Calu3 (cell line): ENCODE results near the gene ZFP91. TPM values are rescaled to one million over a fixed set of nuclear protein-coding genes. Genes with fewer than 3 reads are reported as not detected.

Source experiments
- BruUV-seq: library from RNA; stranded (reverse); fragments of 400-500 nt; replicated peaks from 2 replicates; lab custom pipeline; 2021; lab: Mats Ljungman, UMichigan
- CTCF ChIA-PET: fragments of 300-600 bp; sonication (Branson Sonifier 250); formaldehyde crosslinking; loops from one replicate; lab custom pipeline; 2022; ENCODE audit warnings: antibody characterized with exemption; lab: Charles Lee
- DNase-seq: peaks from one replicate; pipeline ENCODE4 v3.0.0; 2022
- H3K27ac Mint-ChIP-seq: one replicate; pipeline ENCODE4 v1.8.0; 2022; ENCODE audit warnings: mixed read lengths; ENCODE audit not compliant: unreplicated experiment
- H3K27me3 Mint-ChIP-seq: one replicate; pipeline ENCODE4 v1.8.0; 2022; ENCODE audit warnings: mixed read lengths; ENCODE audit not compliant: unreplicated experiment
- H3K36me3 Mint-ChIP-seq: one replicate; pipeline ENCODE4 v1.8.0; 2022; ENCODE audit warnings: mild to moderate bottlenecking, moderate library complexity, mixed read lengths; ENCODE audit not compliant: insufficient read depth, unreplicated experiment
- H3K4me1 Mint-ChIP-seq: one replicate; pipeline ENCODE4 v1.8.0; 2022; ENCODE audit warnings: mild to moderate bottlenecking, low read depth, mixed read lengths; ENCODE audit not compliant: unreplicated experiment
- H3K4me3 Mint-ChIP-seq: one replicate; pipeline ENCODE4 v1.8.0; 2022; ENCODE audit warnings: mild to moderate bottlenecking, low read depth, moderate library complexity, mixed read lengths; ENCODE audit not compliant: unreplicated experiment
- H3K9me3 Mint-ChIP-seq: one replicate; pipeline ENCODE4 v1.8.0; 2022; ENCODE audit warnings: low read depth, mixed read lengths; ENCODE audit not compliant: unreplicated experiment
- intact Hi-C: fragments of 100-400 bp; cut with micrococcal nuclease; formaldehyde crosslinking; loops from one replicate; pipeline ENCODE4 v1.10.0; 2022; ENCODE audit not compliant: unreplicated experiment
- total RNA-seq: library from RNA; stranded (reverse); gene quantifications from 2 replicates; pipeline ENCODE4 v1.2.3, GENCODE V29; 2022
- TF ChIP-seq, protein P1 (sequence below): fragments of 200-600 bp; IDR thresholded peaks from one replicate; pipeline ENCODE4 v1.8.0; 2022; ENCODE audit warnings: antibody characterized with exemption; ENCODE audit not compliant: unreplicated experiment

The ZFP91 gene
- total RNA-seq, 1 experiment from 2014 or later: 61.5 TPM

DNA sequence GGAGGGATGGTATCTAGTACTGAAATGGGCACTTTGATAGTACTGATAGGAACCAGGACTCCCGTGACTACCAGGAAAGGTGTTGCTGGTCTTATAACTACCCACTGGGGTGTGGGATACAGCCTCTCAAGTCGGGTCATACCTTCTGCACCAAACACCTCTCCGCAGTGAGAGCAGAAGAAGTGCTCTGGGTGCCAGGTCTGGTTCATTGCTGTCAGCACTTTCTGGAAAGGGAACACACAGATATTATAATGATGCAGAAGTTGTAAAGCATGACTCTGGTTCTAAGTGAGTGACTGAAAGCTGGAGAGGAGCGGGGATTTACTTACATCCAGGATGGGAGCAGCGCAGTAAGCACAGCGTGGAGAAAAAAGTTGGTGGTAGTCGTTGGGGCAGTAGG, 29.2 kb upstream of the ZFP91 start:
- intact Hi-C loops: no loop called here
- H3K9me3 Mint-ChIP-seq: no peaks in the 10 kb centered on the region
- no peaks in the 10 kb centered on the region for H3K36me3 Mint-ChIP-seq

DNA sequence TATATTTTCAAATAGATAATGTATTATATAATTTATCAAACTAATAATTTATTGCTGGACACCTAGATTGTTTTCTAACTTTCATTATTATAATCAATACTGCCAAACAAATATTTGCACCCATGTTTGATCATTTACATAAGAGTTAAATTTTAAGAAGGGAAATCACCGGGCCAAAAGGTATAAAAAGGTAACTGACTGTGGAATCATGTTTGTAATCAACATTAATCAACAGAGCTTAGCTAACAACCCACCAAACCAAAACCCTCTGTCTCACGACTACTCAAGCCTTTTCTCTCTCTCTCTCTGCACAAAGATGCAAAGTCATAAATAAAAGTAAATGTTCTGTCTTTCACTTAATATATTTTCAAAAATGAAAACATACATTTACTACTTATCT, 18.0 kb upstream of the ZFP91 start:
- peaks cover 20% of the 10 kb centered on the region for H3K4me1 Mint-ChIP-seq
- no peak overlapping the region for H3K4me3 Mint-ChIP-seq
- CTCF ChIA-PET: no interaction called here
- no peak for DNase-seq
- H3K27ac Mint-ChIP-seq: no peak overlapping the region
- intact Hi-C loops: no loop called here
- BruUV-seq: no TSS peak
- no peaks in the 10 kb centered on the region for H3K36me3 Mint-ChIP-seq
- TF ChIP-seq, protein P1, sequence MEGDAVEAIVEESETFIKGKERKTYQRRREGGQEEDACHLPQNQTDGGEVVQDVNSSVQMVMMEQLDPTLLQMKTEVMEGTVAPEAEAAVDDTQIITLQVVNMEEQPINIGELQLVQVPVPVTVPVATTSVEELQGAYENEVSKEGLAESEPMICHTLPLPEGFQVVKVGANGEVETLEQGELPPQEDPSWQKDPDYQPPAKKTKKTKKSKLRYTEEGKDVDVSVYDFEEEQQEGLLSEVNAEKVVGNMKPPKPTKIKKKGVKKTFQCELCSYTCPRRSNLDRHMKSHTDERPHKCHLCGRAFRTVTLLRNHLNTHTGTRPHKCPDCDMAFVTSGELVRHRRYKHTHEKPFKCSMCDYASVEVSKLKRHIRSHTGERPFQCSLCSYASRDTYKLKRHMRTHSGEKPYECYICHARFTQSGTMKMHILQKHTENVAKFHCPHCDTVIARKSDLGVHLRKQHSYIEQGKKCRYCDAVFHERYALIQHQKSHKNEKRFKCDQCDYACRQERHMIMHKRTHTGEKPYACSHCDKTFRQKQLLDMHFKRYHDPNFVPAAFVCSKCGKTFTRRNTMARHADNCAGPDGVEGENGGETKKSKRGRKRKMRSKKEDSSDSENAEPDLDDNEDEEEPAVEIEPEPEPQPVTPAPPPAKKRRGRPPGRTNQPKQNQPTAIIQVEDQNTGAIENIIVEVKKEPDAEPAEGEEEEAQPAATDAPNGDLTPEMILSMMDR: no peak
- H3K9me3 Mint-ChIP-seq: no peaks in the 10 kb centered on the region
- no peaks in the 10 kb centered on the region for H3K27me3 Mint-ChIP-seq

More for the DNA sequence above, 29.2 kb upstream of the ZFP91 start:
- CTCF ChIA-PET: no interaction called here
- H3K27me3 Mint-ChIP-seq: no peaks in the 10 kb centered on the region
- H3K4me1 Mint-ChIP-seq: no peaks in the 10 kb centered on the region
- no peak overlapping the region for H3K27ac Mint-ChIP-seq
- TF ChIP-seq, protein P1: no peak
- BruUV-seq: no TSS peak
- no peak for DNase-seq
- no peak overlapping the region for H3K4me3 Mint-ChIP-seq

DNA sequence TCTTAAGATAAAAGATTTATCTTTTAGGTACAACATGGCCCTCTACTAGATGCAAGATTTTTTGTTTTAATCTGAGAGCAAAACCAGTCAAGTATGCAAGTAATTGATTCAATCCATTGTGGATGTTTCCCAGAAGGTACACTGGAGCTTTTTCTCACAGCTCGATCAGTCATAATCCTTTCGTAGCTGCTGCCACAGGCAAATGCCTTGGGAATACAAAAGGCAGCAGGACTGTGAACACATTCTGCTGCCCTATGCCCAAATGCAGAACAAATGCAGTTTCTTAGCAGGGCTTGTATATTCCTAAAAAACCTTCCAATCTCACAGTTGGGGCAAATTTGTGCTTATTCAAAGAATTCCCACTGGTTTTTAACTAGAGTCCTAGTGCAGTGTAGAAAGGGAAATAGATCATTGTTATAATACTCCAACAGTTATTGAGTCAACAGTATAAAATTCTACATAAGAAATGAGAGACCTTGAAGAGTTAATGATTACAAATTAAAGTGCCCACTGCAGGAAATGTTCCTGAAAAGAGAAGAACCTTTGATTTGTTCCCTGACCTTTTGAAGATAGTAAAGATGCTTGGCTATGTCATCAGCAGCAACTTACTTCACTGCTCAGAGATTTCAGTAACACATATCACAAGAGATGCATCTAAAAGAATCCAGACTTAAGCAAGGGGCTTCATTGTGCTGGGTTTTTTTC, 17.3 kb upstream of the ZFP91 start:
- intact Hi-C loops: no loop called here
- TF ChIP-seq, protein P1: no peak
- no peaks in the 10 kb centered on the region for H3K36me3 Mint-ChIP-seq
- no peaks in the 10 kb centered on the region for H3K27me3 Mint-ChIP-seq
- CTCF ChIA-PET: no interaction called here
- H3K4me3 Mint-ChIP-seq: peak overlapping the region; percentile 42
- no peak for DNase-seq
- no peaks in the 10 kb centered on the region for H3K9me3 Mint-ChIP-seq
- no TSS peak for BruUV-seq
- peak overlapping the region; percentile 78 for H3K27ac Mint-ChIP-seq
- peaks cover 20% of the 10 kb centered on the region for H3K4me1 Mint-ChIP-seq

DNA sequence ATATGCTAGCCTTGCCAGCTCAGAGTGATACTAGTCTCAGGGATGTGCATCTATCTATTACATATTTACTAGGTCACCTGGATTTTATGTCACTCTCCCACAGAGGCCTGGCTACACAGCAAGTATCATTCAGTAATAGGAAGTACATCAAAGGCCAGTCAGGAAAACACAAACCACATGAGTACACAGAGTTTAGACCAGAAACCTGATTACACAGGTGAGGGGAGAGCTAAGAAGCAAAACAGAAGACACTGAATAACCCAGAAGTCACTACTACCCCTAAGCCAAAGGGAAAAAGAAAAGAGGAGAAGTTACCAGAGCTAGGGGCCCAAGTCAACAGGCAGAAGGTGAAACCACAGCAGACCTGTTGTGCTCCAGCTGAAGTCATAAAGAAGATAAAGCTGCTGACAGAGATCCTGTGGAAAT, 16.5 kb upstream of the ZFP91 start:
- H3K4me1 Mint-ChIP-seq: peaks cover 20% of the 10 kb centered on the region
- H3K9me3 Mint-ChIP-seq: no peaks in the 10 kb centered on the region
- CTCF ChIA-PET: no interaction called here
- intact Hi-C loops: no loop called here
- no TSS peak for BruUV-seq
- peak overlapping the region; percentile 78 for H3K27ac Mint-ChIP-seq
- TF ChIP-seq, protein P1: no peak
- H3K27me3 Mint-ChIP-seq: no peaks in the 10 kb centered on the region
- no peaks in the 10 kb centered on the region for H3K36me3 Mint-ChIP-seq
- no peak overlapping the region for H3K4me3 Mint-ChIP-seq
- no peak for DNase-seq
